Measurements from ENCODE around the gene TMEM200A. TPM values are rescaled to one million over a fixed set of nuclear protein-coding genes. Genes with fewer than 3 reads are reported as not detected.

Gene TMEM200A
- total RNA-seq, 1 donor from 2014 or later = 6.8 TPM

- DNase-seq (ENCODE audit: low spot score) = no peak
- no peak for TF ChIP-seq CTCF (IDR thresholded peaks at IDR 0.05)
- Mint-ChIP-seq H3K9me3 (ENCODE audit: low read depth) (no peaks in the 10 kb centered on the region), H3K27me3 (ENCODE audit: low read depth) (no peaks in the 10 kb centered on the region), H3K36me3 (ENCODE audit: low read depth) (no peaks in the 10 kb centered on the region), H3K4me3 (ENCODE audit: unreplicated experiment) (no peak overlapping the region), H3K4me1 (ENCODE audit: low read depth) (peaks cover 23% of the 10 kb centered on the region), H3K27ac (ENCODE audit: unreplicated experiment) (no peak overlapping the region)
Observed at GRCh38 chr6:130382872-130383490, 17.2 kb downstream of the TMEM200A start.

DNA sequence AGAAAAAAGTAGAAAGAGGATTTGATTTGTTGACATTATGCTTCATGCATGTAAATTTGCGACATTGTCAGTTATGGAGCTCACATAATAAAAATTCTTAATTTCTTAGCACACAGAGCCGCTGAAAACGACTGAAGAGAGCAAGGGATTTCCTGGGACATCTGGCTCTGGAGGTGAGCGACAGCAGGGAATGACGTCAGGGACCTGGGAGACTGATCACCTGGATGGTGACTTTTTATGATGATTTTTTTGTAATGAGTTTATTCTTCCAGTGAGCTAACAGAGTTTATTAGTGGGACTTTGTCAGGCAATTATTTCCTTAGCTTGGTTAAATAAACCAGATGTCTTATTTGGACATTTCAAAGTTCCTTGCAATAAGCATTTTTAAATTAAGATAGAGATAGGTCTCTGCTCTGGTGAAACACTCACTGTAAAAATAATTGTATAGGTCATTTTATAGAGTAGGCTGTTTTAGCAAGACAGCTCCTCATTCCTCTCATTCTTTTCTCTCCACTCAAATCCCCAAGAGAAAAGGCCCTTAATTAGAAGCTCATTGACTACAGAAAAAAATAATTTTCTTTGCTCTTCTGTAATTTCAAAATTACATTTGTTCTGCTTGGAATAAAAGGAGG lies 19.4 kb downstream of the TMEM200A start:
- Mint-ChIP-seq H3K36me3 (ENCODE audit: low read depth) (no peaks in the 10 kb centered on the region), H3K4me3 (ENCODE audit: unreplicated experiment) (no peak overlapping the region), H3K27me3 (ENCODE audit: low read depth) (no peaks in the 10 kb centered on the region), H3K27ac (ENCODE audit: unreplicated experiment) (no peak overlapping the region), H3K4me1 (ENCODE audit: low read depth) (peaks cover 23% of the 10 kb centered on the region), H3K9me3 (ENCODE audit: low read depth) (no peaks in the 10 kb centered on the region)
- TF ChIP-seq CTCF (IDR thresholded peaks at IDR 0.05) = no peak
- DNase-seq (ENCODE audit: low spot score) = no peak

GRCh38 chr6:130389142-130389541 lies 23.3 kb downstream of the TMEM200A start:
- H3K27ac Mint-ChIP-seq (ENCODE audit: unreplicated experiment) = no peak overlapping the region
- H3K9me3 Mint-ChIP-seq (ENCODE audit: low read depth) = no peaks in the 10 kb centered on the region
- no peak for DNase-seq (ENCODE audit: low spot score)
- no peak overlapping the region for H3K4me3 Mint-ChIP-seq (ENCODE audit: unreplicated experiment)
- peaks cover 23% of the 10 kb centered on the region for H3K4me1 Mint-ChIP-seq (ENCODE audit: low read depth)
- H3K36me3 Mint-ChIP-seq (ENCODE audit: low read depth) = no peaks in the 10 kb centered on the region
- no peaks in the 10 kb centered on the region for H3K27me3 Mint-ChIP-seq (ENCODE audit: low read depth)
- no peak for TF ChIP-seq CTCF (IDR thresholded peaks at IDR 0.05)

DNA sequence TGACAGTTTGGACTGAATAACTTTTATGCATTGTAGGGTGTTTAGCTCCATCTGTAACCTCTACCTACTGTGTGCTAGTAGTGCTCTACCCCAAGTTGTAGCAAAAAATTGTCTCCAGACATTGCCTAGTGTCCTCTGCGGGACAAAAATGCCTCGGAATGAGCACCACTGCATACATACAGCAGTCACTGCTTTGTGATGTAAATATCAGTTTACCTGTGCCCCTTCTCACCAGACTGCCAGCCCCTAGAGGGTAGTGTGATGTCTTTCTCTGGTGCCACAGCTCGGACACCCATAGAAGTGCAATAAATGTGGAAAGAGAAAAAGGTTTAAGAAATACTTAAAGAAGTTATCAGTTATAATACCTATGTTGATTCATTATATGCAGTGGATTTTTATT lies 25.1 kb downstream of the TMEM200A start:
- Mint-ChIP-seq H3K4me1 (ENCODE audit: low read depth) (peaks cover 10% of the 10 kb centered on the region), H3K9me3 (ENCODE audit: low read depth) (no peaks in the 10 kb centered on the region), H3K27me3 (ENCODE audit: low read depth) (no peaks in the 10 kb centered on the region), H3K4me3 (ENCODE audit: unreplicated experiment) (no peak overlapping the region), H3K27ac (ENCODE audit: unreplicated experiment) (no peak overlapping the region), H3K36me3 (ENCODE audit: low read depth) (no peaks in the 10 kb centered on the region)
- no peak for DNase-seq (ENCODE audit: low spot score)
- no peak for TF ChIP-seq CTCF (IDR thresholded peaks at IDR 0.05)

DNA sequence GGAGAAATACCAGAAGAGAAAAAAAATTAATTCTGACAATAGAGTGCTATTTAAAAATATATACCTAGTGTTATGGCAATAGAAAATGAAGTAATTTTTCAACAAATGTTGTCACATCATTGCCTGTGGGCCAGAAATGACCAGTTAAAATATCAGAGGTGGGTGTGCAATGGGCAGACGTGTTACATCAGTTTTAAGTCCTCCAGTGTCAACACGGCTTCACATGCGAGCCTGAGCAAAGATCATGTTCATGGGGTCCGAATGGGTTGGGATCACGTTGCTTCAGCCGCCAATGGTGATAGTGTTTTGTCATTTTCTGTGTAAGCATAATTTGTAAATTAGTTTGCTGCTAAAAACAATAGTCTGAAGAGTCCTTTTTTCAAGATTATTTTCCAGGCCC lies 27.5 kb downstream of the TMEM200A start:
- Mint-ChIP-seq H3K4me1 (ENCODE audit: low read depth) (no peaks in the 10 kb centered on the region), H3K36me3 (ENCODE audit: low read depth) (no peaks in the 10 kb centered on the region), H3K27me3 (ENCODE audit: low read depth) (no peaks in the 10 kb centered on the region)

More for the DNA sequence above, 27.5 kb downstream of the TMEM200A start:
- no peak for TF ChIP-seq CTCF (IDR thresholded peaks at IDR 0.05)
- no peak overlapping the region for H3K4me3 Mint-ChIP-seq (ENCODE audit: unreplicated experiment)
- no peaks in the 10 kb centered on the region for H3K9me3 Mint-ChIP-seq (ENCODE audit: low read depth)
- DNase-seq (ENCODE audit: low spot score) = no peak
- H3K27ac Mint-ChIP-seq (ENCODE audit: unreplicated experiment) = no peak overlapping the region

Data from chondrocyte (in vitro differentiated cells).